ENCODE measurements around the gene GRK6. TPM values are rescaled to one million over a fixed set of nuclear protein-coding genes. Genes with fewer than 3 reads are reported as not detected.
A peak's percentile ranks its signal among the peaks of the same experiment; 100 is the strongest.

GRK6 gene
- 10 to 100 TPM; 12.1 to 23.3 (median 17.2) TPM for polyA plus RNA-seq (ENCODE audit: insufficient read length in 10 of 10)
- long read RNA-seq, donor 1, partial matches to known transcripts = 0 of 3 reads
- long read RNA-seq, donor 1, other reads (novel, unspliced or antisense) = 0 of 3 reads
- long read RNA-seq, donor 2, partial matches to known transcripts = 0 of 4 reads
- long read RNA-seq, donor 2, other reads (novel, unspliced or antisense) = 0 of 4 reads
- long read RNA-seq, donor 3 = 0 reads
- long read RNA-seq, donor 4, partial matches to known transcripts = 0 of 4 reads
- long read RNA-seq, donor 4, other reads (novel, unspliced or antisense) = 0 of 4 reads
- long read RNA-seq, donor 5 = 0 reads
- long read RNA-seq, donor 6, partial matches to known transcripts = 0 of 4 reads
- long read RNA-seq, donor 6, other reads (novel, unspliced or antisense) = 0 of 4 reads
- long read RNA-seq, donor 7, partial matches to known transcripts = 0 of 2 reads
- long read RNA-seq, donor 7, other reads (novel, unspliced or antisense) = 0 of 2 reads
- long read RNA-seq, donor 8, partial matches to known transcripts = 0 of 1 reads
- long read RNA-seq, donor 8, other reads (novel, unspliced or antisense) = 0 of 1 reads
- long read RNA-seq, donor 9, partial matches to known transcripts = 0 of 2 reads
- long read RNA-seq, donor 9, other reads (novel, unspliced or antisense) = 0 of 2 reads

DNA sequence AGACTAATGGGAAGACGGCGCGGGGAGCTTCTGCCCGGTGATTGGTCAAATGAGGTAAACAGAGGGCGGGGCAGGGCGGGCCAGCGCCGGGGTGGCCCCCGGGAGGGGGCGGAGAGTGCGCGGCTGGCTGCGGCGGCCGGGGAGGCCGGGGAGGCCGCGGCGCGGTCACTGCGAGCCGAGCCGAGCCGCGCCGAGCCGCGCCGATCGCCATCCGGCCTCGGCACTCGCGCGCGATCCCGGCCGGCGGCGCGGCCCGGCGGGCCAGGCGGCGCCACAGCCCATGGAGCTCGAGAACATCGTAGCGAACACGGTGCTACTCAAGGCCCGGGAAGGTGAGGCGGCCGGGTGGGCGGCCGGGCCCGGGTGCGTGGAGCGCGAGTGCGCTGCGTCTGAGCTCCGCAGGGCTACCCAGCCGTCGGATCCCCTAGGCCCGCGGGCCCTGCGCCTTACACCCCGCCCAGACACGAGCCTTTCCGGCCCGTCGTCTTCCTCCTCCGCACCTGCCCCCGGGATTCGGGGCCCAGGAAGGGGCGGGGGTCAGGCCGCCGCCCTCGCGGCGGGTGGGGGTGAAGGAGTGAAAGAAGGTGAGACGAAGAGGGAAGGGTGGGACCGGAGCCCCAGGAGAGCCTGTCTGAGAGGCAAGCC lies at the start of gene GRK6:
GRK6 (plus strand) TSS at position 111 of the 645 bp plus-strand sequence; CDS start at position 281, 170 bp downstream.
- no peak for DNase-seq

DNA sequence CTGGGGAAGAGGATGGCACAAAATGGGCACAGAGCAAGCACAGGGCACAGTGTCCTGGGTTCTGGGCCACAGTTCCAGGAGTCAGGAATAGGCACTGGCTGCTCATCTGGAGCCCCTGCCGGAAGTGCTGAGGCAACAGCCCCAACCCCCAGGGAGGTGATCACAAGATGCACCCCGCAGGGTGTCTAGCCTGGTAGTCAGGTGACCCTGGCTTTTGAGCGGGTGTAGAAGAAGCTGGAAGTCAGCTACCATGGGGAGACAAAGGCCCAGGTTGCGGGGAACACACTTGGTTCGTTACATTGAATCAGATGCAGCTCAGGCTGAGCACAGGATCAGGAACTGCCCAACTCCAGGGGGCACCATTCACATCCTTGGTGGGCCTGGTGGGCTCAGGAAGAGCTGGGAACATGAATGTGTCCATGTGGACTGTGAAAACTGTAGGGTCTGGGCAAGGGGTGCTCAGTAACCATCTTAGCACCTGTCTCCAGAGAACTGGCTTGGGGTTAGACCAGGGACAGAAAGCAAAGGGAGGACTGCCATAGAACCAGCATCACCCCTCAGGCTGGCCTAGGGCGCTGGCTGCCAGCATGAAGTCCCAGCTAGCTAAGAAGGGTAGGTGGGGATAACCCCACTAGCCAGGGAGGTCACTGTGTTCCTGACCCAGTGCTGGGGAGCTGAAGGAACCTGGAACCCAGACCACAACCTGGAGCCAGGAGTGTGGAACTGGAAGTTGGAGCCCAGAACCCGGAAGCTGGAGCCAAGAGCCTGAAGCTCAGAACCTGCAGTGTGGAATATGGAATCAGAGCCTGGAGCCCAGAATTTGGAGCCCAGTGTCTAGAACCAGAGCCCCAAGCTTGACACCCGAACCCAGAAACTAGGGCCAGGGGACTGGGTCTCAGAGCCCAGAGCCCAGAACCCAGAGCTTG lies 48.4 kb upstream of the GRK6 start:
- DNase-seq = no peak

- DNase-seq = peak in 1 of 3 donors; percentile 62
Observed at GRCh38 chr5:177378884-177379883, 47.3 kb upstream of the GRK6 start.

- no peak for DNase-seq
Observed at GRCh38 chr5:177380805-177381126, 45.7 kb upstream of the GRK6 start.

DNA sequence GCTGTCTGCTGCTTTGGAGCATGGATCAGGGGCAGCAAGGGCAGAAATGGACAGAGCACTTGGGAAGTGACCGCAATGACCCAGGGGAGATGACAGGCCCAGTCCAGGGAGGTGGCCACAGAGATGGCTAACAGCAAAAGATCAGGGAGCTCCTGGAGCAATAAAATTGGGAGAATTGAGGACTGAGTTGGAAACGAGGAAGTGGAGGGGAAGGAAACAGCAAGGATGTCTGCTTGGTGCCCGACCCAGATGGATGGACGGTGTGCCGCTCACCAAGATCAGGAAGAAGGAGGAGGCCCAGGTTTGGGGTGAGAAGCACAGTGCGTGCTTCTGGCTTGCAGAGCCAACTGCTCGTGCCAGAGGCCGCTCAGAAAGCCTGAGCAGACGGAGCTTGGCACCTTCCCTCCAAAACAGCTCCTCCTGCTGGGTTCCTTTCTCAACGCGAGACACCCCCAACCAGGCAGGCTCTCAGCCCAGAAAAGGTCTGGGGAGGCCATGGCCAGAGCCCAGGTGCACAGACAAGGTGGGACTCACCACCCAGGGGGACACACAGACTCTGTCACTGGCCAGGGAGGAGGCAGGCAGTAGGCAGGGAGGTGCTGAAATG lies 44.0 kb upstream of the GRK6 start:
- peak in 1 of 3 donors; percentile 67 for DNase-seq

- DNase-seq = no peak
Observed at GRCh38 chr5:177383181-177383580, 43.3 kb upstream of the GRK6 start.

- DNase-seq = no peak
Observed at GRCh38 chr5:177384134-177384533, 42.3 kb upstream of the GRK6 start, which contains the start of gene SLC34A1. Gene SLC34A1, plus strand, starts transcription at chr5:177384434. Its CDS starts 1,308 bp downstream, at chr5:177385742.

DNA sequence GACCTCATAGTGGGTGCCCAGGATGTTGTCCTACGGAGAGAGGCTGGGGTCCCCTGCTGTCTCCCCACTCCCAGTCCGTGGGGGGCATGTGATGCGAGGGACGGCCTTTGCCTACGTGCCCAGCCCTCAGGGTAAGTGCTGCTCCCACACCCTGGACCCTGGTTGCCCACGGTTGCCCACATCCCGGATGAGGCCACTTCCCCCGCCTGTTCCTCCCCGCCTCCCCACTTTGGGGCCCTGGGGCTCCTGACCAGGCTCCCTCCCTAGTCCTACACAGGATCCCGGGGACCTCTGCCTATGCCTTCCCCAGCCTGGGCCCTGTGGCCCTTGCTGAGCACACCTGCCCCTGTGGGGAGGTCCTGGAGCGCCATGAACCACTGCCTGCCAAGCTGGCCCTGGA lies 40.8 kb upstream of the GRK6 start:
- DNase-seq = no peak

GRCh38 chr5:177386542-177386941 lies 39.9 kb upstream of the GRK6 start:
- DNase-seq = no peak

- DNase-seq = no peak
Observed at GRCh38 chr5:177387405-177387804, 39.1 kb upstream of the GRK6 start.

DNA sequence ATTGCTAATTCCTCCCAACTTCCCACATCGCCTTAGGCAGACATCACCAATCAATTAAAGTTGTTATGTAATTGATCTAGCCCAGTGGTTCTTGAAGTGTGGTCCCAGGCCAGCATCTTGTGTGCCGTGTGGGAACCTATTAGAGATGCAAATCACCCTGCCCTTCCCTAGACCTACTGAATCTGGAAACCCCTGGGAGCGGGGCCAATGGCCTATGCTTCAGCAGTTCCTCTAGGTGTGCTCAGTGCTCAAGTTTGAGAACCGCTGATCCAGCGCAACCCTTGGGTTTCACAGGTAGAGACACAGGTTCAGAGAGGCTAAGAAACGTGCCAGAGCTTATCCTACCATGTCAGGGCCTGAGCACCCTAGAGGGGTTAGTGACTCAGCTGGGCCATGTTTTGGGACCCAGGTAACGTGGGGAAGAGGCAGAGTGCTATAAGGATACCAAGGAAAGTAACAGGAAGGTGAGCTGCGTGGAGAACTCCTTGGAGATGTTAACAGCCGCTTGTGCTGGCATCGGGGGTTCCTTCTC lies 37.9 kb upstream of the GRK6 start:
- DNase-seq = no peak

- peak in 1 of 3 donors; percentile 70 for DNase-seq
Observed at GRCh38 chr5:177389241-177390169, 37.0 kb upstream of the GRK6 start.

DNA sequence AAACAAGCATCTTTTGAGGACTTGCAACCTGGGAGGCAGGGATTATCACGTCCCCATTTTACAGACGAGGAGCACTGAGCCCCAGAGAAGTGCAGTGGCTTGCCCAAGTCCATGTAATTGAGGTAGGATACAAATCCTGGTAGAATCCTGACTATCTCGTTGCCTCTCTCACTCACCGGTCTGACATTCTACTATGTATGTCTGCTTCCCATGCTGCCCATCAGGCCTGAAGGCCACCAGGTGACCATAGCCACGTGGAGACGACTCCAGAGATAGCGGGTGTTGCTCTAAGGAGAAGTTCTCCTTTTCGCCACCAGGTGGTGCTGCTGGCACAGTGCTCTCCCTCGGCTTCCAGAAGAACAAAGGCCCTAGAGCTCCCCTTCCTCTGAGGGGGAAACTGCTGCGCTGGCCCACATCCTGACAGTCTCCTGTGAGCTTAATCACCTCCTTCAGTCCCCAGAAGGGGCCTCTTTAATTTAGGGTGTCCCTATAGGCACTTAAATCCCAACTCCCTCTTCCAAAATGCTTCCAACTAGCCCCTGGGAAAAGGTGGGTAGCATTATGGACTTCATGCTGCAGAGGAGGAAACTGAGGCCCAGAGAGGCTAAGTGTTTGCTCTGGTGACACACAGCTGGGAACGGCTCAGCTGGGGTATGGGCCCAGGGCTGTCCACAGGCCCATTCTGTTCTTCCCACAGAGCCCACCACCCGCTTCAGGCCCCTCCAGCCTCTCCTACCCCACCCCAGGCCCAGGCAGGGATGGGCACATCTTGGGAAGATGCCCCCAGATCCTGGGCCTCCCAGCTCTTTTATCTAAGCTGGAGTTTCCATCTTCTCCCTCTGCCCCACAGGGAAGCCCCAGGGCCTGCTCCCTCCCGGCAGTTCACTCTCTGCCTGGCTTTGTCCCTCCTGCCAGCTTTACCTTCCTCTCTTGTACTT lies 35.8 kb upstream of the GRK6 start:
- peak; percentile 78 to 93 (median 89) for DNase-seq

- DNase-seq = no peak
Observed at GRCh38 chr5:177392765-177393164, 33.7 kb upstream of the GRK6 start.

- no peak for DNase-seq
Observed at GRCh38 chr5:177393206-177393765, 33.2 kb upstream of the GRK6 start.

DNA sequence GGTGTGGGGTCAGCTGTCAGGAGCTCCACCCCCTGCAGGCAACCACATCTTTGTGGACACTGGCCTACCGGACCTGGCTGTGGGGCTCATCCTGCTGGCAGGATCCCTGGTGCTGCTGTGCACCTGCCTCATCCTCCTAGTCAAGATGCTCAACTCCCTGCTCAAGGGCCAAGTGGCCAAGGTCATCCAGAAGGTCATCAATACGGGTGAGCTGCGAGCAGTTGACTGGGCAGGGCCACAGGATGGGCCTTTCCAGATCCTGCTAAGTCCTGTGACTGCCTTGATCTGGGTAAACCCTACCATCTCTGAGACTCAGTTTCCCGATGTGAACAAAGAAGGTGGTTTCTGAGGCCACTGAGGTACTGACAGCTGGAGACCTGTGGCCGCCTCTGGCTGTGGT lies 32.5 kb upstream of the GRK6 start:
- no peak for DNase-seq

GRCh38 chr5:177396078-177396477 lies 30.4 kb upstream of the GRK6 start:
- DNase-seq = no peak
